Prostate gland (tissue), 2 donors: ENCODE results near the gene ESRP2. TPM values are rescaled to one million over a fixed set of nuclear protein-coding genes. Genes with fewer than 3 reads are reported as not detected.

ENCODE experiments used
- DNase-seq: peaks from one replicate; pipeline ENCODE4 v3.0.0-alpha.2; 2019; ENCODE audit warnings: low spot score
- H3K27ac ChIP-seq, 2 donors: fragments of 200-600 bp; sonication (generic); 2 replicates each; pipeline ENCODE4 v1.5.1; 2017 to 2019
- H3K27me3 ChIP-seq: fragments of 200-600 bp; sonication (generic); replicated peaks from 2 replicates; pipeline ENCODE4 v1.5.1; 2019; ENCODE audit not compliant: insufficient read depth
- H3K36me3 ChIP-seq, 2 donors: fragments of 200-600 bp; sonication (generic); 1 replicate in 1 of 2; 2 replicates in 1 of 2; pipeline versions ENCODE4 v1.5.1 to v1.8.1; 2017 to 2019
- H3K4me1 ChIP-seq: fragments of 200-600 bp; sonication (generic); replicated peaks from 2 replicates; pipeline ENCODE4 v1.5.1; 2019
- H3K4me3 ChIP-seq, 2 donors: fragments of 200-600 bp; sonication (generic); 2 replicates each; pipeline ENCODE4 v1.5.1; 2017 to 2019
- H3K9me3 ChIP-seq: fragments of 200-600 bp; sonication (generic); 2 replicates; pipeline ENCODE4 v1.5.1; 2017
- POLR2A ChIP-seq: fragments of 450-650 bp; IDR thresholded peaks from one replicate; pipeline ENCODE4 v1.6.1; 2016; ENCODE audit warnings: antibody characterized with exemption, mild to moderate bottlenecking
- POLR2AphosphoS5 ChIP-seq: sonication (generic); formaldehyde crosslinking; IDR thresholded peaks from one replicate; pipeline ENCODE4 v1.6.1; 2017; ENCODE audit warnings: antibody characterized with exemption
- WGBS: methylation state at CpG from one replicate; pipeline ENCODE4 v1.1.5; 2018; 5-methylcytosine and 5-hydroxymethylcytosine counted together
- intact Hi-C: fragments of 100-400 bp; cut with DNase I; formaldehyde crosslinking; loops from one replicate; pipeline ENCODE4 v1.14.2; 2022
- total RNA-seq, 2 donors: library from RNA; depleted of rRNA; stranded (reverse); fragments of >200 nt; gene quantifications; one replicate each; pipeline ENCODE4 v1.1.0, GENCODE V29; 2016
- TF ChIP-seq, protein P1 (sequence below), 4 experiments: fragments of 200-600 bp in 2 of 4; fragments of 450-650 bp in 2 of 4; sonication (generic) in 2 of 4; IDR thresholded peaks; 1 replicate in 3 of 4; 2 replicates in 1 of 4; pipeline ENCODE4 v1.5.1; 2016 to 2019; ENCODE audit warnings: antibody characterized with exemption in 4 of 4, mild to moderate bottlenecking in 2 of 4, moderate library complexity in 2 of 4

ESRP2 gene
- total RNA-seq, 2 donors from 2014 or later, result 24.5 to 48.1 TPM

DNA sequence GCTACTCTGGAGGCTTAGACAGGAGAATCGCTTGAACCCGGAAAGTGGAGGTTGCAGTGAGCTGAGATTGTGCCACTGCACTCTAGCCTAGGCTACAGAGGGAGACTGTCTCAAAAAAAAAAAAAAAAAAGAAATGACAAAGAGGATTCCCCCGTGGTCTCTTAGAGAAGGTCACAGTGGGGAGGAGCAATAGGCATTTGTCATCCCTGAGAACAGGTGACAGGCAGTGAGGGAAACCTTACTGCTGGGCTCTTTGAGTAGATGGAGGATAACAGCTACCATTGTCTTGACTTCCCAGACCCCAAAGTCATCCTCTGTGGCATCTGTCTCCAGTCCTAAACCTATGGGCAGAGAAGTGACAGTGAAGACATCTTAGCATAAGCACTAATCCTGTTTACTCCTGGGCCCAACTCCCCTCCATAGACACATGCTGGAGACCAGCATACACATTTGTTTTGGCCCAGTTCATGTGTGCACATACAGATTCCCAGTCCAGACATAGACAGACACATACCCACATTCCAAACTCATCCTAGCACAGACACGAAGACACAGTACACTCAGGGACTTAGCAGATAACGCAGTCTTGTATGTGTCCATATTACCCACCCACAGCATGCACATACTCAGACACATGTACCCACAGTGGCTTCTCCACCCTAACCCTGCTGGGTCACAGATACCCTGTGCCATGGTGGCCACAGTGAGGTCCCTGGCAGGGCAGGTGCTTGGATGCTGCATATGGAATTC is 2.7 kb downstream of the ESRP2 start:
- H3K36me3 ChIP-seq, result peaks cover 4 to 16% of the 10 kb centered on the region in 2 donors
- WGBS, result 78% methylated on average over 5 of the region's 5 CpGs
- H3K9me3 ChIP-seq, result no peaks in the 10 kb centered on the region
- no peaks in the 10 kb centered on the region for H3K27me3 ChIP-seq
- H3K27ac ChIP-seq, result peak overlapping the region; percentile 95
- no peak for TF ChIP-seq POLR2AphosphoS5
- TF ChIP-seq, protein P1, sequence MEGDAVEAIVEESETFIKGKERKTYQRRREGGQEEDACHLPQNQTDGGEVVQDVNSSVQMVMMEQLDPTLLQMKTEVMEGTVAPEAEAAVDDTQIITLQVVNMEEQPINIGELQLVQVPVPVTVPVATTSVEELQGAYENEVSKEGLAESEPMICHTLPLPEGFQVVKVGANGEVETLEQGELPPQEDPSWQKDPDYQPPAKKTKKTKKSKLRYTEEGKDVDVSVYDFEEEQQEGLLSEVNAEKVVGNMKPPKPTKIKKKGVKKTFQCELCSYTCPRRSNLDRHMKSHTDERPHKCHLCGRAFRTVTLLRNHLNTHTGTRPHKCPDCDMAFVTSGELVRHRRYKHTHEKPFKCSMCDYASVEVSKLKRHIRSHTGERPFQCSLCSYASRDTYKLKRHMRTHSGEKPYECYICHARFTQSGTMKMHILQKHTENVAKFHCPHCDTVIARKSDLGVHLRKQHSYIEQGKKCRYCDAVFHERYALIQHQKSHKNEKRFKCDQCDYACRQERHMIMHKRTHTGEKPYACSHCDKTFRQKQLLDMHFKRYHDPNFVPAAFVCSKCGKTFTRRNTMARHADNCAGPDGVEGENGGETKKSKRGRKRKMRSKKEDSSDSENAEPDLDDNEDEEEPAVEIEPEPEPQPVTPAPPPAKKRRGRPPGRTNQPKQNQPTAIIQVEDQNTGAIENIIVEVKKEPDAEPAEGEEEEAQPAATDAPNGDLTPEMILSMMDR (IDR thresholded peaks at IDR 0.05), result no peak
- no peak for TF ChIP-seq POLR2A
- intact Hi-C loops, result no loop called here
- DNase-seq, result no peak
- peak overlapping the region in 1 of 2 donors; percentile 52 for H3K4me3 ChIP-seq
- H3K4me1 ChIP-seq, result peaks cover 33% of the 10 kb centered on the region

DNA sequence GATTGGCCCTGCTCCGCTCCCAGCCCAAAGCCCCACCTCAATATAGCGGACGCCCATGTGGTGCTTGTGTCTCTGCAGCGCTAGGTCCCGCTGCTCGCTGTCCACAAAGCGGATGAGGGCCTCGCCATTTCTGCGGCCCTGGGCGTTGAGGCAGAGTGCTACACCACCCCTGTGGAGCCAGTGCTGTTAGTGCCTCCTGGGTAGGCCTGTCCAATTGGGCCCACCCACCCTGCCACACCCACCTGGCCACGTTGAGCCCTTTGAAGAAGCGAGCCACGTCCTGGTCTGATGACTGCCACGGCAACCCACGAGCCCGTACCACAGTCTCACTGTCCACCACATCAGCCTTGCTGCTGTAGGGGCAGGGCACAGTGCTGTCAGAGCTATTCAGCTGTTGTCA is 3.6 kb downstream of the ESRP2 start:
- H3K36me3 ChIP-seq, result peaks cover 4 to 16% of the 10 kb centered on the region in 2 donors
- intact Hi-C loops, result no loop called here
- peak overlapping the region in 1 of 2 donors; percentile 95 for H3K27ac ChIP-seq
- 84% methylated on average over 16 of the region's 16 CpGs for WGBS
- H3K4me1 ChIP-seq, result peaks cover 41% of the 10 kb centered on the region
- H3K4me3 ChIP-seq, result no peak overlapping the region
- no peak for DNase-seq
- TF ChIP-seq POLR2A (no peak), POLR2AphosphoS5 (no peak)
- TF ChIP-seq, protein P1 (IDR thresholded peaks at IDR 0.05), result no peak
- no peaks in the 10 kb centered on the region for H3K27me3 ChIP-seq
- no peaks in the 10 kb centered on the region for H3K9me3 ChIP-seq

DNA sequence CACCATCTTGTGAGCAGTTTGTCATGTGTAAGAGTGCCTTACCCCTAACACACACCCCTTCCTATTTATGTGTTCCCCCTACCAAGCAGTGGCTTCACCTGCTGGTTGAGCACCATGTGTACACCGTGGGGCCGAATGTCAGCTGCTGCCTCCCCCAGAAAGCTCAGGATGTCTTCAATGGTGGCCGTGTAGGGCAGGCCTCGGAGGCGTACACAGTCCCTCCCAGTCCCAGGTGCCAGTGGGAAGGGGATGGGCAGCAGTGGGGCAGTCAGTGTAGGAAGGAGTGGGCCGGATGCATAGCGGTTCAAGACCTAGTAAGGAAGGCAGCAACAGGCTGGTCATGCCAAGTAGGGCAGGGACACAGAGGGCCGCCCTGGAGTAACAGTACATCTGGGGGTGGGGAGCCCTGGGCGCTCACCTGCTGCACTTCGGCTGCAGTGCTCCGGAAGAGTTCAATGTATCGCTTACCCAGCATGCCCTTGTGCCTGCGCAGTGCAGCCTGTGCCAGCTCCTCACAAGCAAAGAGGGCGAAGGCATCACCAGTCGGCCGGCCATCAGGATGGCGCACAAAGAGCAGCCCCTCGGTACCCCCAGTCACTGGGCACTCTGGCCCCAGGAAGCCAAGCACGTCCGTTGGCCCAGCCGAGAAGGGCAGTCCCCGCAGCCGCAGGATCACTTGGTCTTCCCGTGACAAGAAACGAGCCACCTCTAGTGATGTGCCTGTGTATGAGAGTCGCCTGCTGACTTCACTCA is 4.4 kb downstream of the ESRP2 start:
- TF ChIP-seq, protein P1 (IDR thresholded peaks at IDR 0.05), result no peak
- no peak for TF ChIP-seq POLR2A
- TF ChIP-seq POLR2AphosphoS5, result no peak
- Histone ChIP-seq H3K4me3 (no peak overlapping the region), H3K27ac (peak overlapping the region in 1 of 2 donors; percentile 95), H3K27me3 (no peaks in the 10 kb centered on the region), H3K4me1 (peaks cover 43% of the 10 kb centered on the region), H3K36me3 (peaks cover 4 to 16% of the 10 kb centered on the region in 2 donors), H3K9me3 (no peaks in the 10 kb centered on the region)
- WGBS, result 92% methylated on average over 26 of the region's 26 CpGs
- no peak for DNase-seq
- intact Hi-C loops, result no loop called here

DNA sequence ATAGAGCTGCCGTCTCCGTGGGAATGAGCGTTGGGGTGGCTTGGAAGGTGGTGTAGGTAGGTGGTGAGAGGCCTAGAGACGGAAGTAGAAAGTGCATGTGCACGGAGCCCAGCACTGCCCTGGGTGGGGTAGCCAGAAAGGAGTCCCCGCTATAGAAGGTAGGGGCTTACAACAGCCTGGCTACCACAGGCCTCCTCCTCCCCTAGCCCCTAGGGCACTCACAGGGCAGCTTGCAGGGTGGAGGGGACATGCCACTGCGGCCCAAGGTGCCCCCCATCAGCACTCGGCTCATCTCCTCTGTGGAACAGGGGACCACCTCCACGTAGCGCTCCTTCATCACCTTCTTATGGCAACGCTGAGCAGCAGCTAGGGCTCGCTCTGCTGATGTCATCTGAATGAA is 5.0 kb downstream of the ESRP2 start:
- DNase-seq, result no peak
- H3K27me3 ChIP-seq, result no peaks in the 10 kb centered on the region
- peaks cover 39% of the 10 kb centered on the region for H3K4me1 ChIP-seq
- intact Hi-C loops, result no loop called here
- WGBS, result 90% methylated on average over 12 of the region's 12 CpGs
- no peak for TF ChIP-seq POLR2AphosphoS5
- TF ChIP-seq, protein P1 (IDR thresholded peaks at IDR 0.05), result no peak
- TF ChIP-seq POLR2A, result no peak
- H3K4me3 ChIP-seq, result no peak overlapping the region
- peak overlapping the region in 1 of 2 donors; percentile 74 for H3K27ac ChIP-seq
- no peaks in the 10 kb centered on the region for H3K9me3 ChIP-seq
- H3K36me3 ChIP-seq, result peaks cover 4 to 16% of the 10 kb centered on the region in 2 donors
